ENCODE measurements around the gene SLC17A7. TPM values are rescaled to one million over a fixed set of nuclear protein-coding genes. Genes with fewer than 3 reads are reported as not detected.

SLC17A7 gene
- total and polyA plus RNA-seq, 2 donors (not counting 3 experiments of a cell fraction or from before 2014, with no cell fraction given), result 0.07 to 0.13 TPM

GRCh38 chr19:49407482-49408015, 33.8 kb downstream of the SLC17A7 start:
- Histone ChIP-seq H3K9me1 (replicated peaks; ENCODE audit: control insufficient read depth, extremely low read depth, insufficient read depth, low read length) (no peaks in the 10 kb centered on the region), H3K4me3 (replicated peaks in 1 of 3; ENCODE audit: insufficient read depth in 1 of 3, low read depth in 1 of 3, low read length in 3 of 3) (no peak overlapping the region), H3K4me2 (ENCODE audit: insufficient read depth, low read length) (no peak overlapping the region), H3K27ac (ENCODE audit: insufficient read depth, low read depth, low read length) (no peak overlapping the region), H3K9ac (replicated peaks; ENCODE audit: extremely low read depth, insufficient read depth, low read length) (no peak overlapping the region), H2AFZ (ENCODE audit: low read depth, low read length) (no peak overlapping the region), H4K20me1 (replicated peaks; ENCODE audit: control insufficient read depth, extremely low read depth, insufficient read depth, low read length) (no peaks in the 10 kb centered on the region), H3K36me3 (ENCODE audit: control insufficient read depth in 2 of 2, extremely low read depth in 1 of 2, insufficient read depth in 2 of 2, low read length in 2 of 2) (no peaks in the 10 kb centered on the region), H3K79me2 (ENCODE audit: control insufficient read depth, insufficient read depth, low read length) (no peaks in the 10 kb centered on the region), H3K9me3 (replicated peaks; ENCODE audit: control insufficient read depth, insufficient read depth, low read length) (no peaks in the 10 kb centered on the region), H3K27me3 (ENCODE audit: control insufficient read depth in 2 of 2, insufficient read depth in 2 of 2, low read length in 2 of 2) (no peaks in the 10 kb centered on the region), H3K4me1 (ENCODE audit: control insufficient read depth, extremely low read depth, insufficient read depth, low read length) (no peaks in the 10 kb centered on the region)
- BruUV-seq (replicated peaks), result no TSS peak
- POLR2A ChIA-PET, result no interaction called here
- intact Hi-C loops (cut with micrococcal nuclease) (no loop called here), dilution Hi-C loops (cut with MboI; ENCODE audit: extremely low pct_ligation_motif_present, low sequenced_read_pairs) (no loop called here)
- FAIRE-seq (no peak), DNase-seq (ENCODE audit: low read depth, low spot score) (no peak)
- CTCF ChIA-PET, result interaction anchor here (1.2 to 1.4 kb wide), 2 partner anchors 9 to 45 kb away, joined by 3 read pairs; partner anchors contain the start of gene TEAD2
- TF ChIP-seq GATA2 (IDR thresholded peaks at IDR 0.05; ENCODE audit: insufficient read depth, insufficient read length, low read depth, low read length) (no peak), MAX (IDR thresholded peaks at IDR 0.05; ENCODE audit: insufficient read depth, insufficient read length) (no peak), JUN (IDR thresholded peaks at IDR 0.05; ENCODE audit: borderline replicate concordance, insufficient read depth, insufficient read length, low read depth) (no peak), CTCF (IDR thresholded peaks at IDR 0.05; ENCODE audit: extremely low read depth in 1 of 2, insufficient read depth in 1 of 2, low read depth in 1 of 2, low read length in 2 of 2) (no peak), MYC (IDR thresholded peaks at IDR 0.05; ENCODE audit: low read depth, low read length) (no peak), FOS (IDR thresholded peaks at IDR 0.05; ENCODE audit: borderline replicate concordance, insufficient read depth, low read length) (no peak), POLR2A (IDR thresholded peaks at IDR 0.05; ENCODE audit: low read depth, low read length) (no peak), POLR2AphosphoS5 (IDR thresholded peaks at IDR 0.05; ENCODE audit: insufficient read depth, low read depth, low read length) (no peak), EZH2 (IDR thresholded peaks at IDR 0.05; ENCODE audit: borderline replicate concordance, low read depth, low read length, severe bottlenecking) (no peak)
